ENCODE results near the gene SPATS2. TPM values are rescaled to one million over a fixed set of nuclear protein-coding genes. Genes with fewer than 3 reads are reported as not detected.

The SPATS2 gene
- total RNA-seq, 1 donor from 2014 or later = 49.5 TPM

DNA sequence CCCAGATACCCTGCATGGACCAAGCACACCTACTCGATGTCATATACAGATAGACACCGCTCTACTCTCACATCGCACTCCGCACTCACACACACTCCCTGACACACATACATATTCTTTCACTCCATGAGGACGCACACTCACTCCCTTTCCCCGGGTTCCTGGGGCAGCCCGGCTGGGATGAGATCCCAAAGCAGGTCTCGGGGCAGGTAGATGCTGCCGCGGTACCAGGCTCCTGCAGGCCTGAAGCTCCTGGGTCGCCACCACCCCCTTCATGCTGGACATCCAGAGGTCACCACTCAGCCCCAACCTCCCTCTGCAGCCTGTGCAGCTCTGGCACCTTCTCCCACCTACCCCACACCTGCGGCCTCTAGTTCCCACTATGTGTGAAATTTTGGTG is 32.6 kb upstream of the SPATS2 start:
- H3K27me3 ChIP-seq = peaks cover 79% of the 10 kb centered on the region

GRCh38 chr12:49335118-49335954 is 31.9 kb upstream of the SPATS2 start:
- peaks cover 16% of the 10 kb centered on the region for H3K4me1 ChIP-seq
- no peaks in the 10 kb centered on the region for H3K9me3 ChIP-seq (ENCODE audit: low read depth)
- Mint-ChIP-seq H3K4me3 (peak overlapping the region; percentile 58), H3K9me3 (peaks cover 6% of the 10 kb centered on the region), H3K36me3 (peaks cover 8% of the 10 kb centered on the region), H3K27ac (no peak overlapping the region), H3K4me1 (peaks cover 37% of the 10 kb centered on the region), H3K27me3 (ENCODE audit: insufficient read depth, low read depth) (peaks cover 67% of the 10 kb centered on the region)
- H3K4me3 ChIP-seq = no peak overlapping the region
- no peaks in the 10 kb centered on the region for H3K36me3 ChIP-seq
- H3F3A ChIP-seq (ENCODE audit: low read depth) = peaks cover 41% of the 10 kb centered on the region
- no peak overlapping the region for H2AFZ ChIP-seq (replicated peaks)
- H3K79me2 ChIP-seq (ENCODE audit: low read depth) = no peaks in the 10 kb centered on the region
- H3K4me2 ChIP-seq = no peak overlapping the region
- TF ChIP-seq EZH2phosphoT487 (IDR thresholded peaks at IDR 0.05) (no peak), CTCF (IDR thresholded peaks at IDR 0.05) (no peak), EZH2 (IDR thresholded peaks at IDR 0.05) (no peak)
- peaks cover 12% of the 10 kb centered on the region for H4K20me1 ChIP-seq (ENCODE audit: low read depth)
- H3K27me3 ChIP-seq = peaks cover 86% of the 10 kb centered on the region
- no peak for DNase-seq (ENCODE audit: low spot score)
- no peak overlapping the region for H3K27ac ChIP-seq
- H3K9ac ChIP-seq = no peak overlapping the region

More for the DNA sequence above, 32.6 kb upstream of the SPATS2 start:
- Histone ChIP-seq H3K79me2 (ENCODE audit: low read depth) (no peaks in the 10 kb centered on the region), H3K27ac (no peak overlapping the region), H3F3A (ENCODE audit: low read depth) (peaks cover 41% of the 10 kb centered on the region), H3K36me3 (no peaks in the 10 kb centered on the region), H3K9me3 (ENCODE audit: low read depth) (no peaks in the 10 kb centered on the region), H2AFZ (replicated peaks) (no peak overlapping the region), H3K9ac (no peak overlapping the region), H3K4me3 (no peak overlapping the region), H4K20me1 (ENCODE audit: low read depth) (peaks cover 12% of the 10 kb centered on the region), H3K4me1 (peaks cover 16% of the 10 kb centered on the region), H3K4me2 (no peak overlapping the region)
- Mint-ChIP-seq H3K27me3 (ENCODE audit: insufficient read depth, low read depth) (peaks cover 60% of the 10 kb centered on the region), H3K27ac (peak overlapping the region; percentile 21), H3K4me3 (no peak overlapping the region), H3K9me3 (peaks cover 6% of the 10 kb centered on the region), H3K4me1 (peaks cover 30% of the 10 kb centered on the region), H3K36me3 (peaks cover 10% of the 10 kb centered on the region)
- TF ChIP-seq EZH2 (IDR thresholded peaks at IDR 0.05) (no peak), CTCF (IDR thresholded peaks at IDR 0.05) (no peak), EZH2phosphoT487 (IDR thresholded peaks at IDR 0.05) (no peak)
- no peak for DNase-seq (ENCODE audit: low spot score)

DNA sequence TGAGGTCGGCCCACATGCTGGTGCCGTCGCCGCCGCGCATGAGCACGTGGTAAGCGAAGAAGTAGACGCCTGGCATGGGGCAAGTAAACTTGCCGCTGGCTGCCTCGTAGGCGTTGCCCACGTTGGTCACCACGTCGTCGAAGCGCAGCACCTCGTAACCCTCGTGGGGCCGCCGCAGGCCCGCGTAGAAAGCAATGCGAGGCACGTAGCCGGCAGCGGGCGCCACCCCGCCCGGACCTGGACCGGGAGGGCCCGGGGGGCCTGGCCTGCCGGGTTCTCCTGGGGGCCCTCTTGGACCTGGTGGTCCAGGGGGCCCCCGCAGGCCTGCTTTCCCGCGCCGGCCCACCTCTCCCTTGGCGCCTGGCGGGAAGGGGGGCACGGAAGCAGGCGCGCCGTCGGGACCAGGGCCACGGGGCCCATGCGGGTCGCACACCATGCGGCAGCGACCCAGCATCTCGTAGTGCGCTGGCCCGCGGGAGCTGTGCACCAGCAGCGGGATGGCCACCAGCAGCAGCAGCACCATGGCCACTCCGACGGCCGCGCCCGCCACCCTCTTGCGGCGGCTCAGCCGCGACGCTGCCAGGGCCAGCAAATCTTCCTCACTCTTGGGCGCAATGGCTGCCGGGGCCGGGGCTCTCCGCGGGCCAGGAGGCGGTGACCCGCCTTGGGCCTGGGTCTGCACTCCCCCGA is 31.2 kb upstream of the SPATS2 start:
- peak overlapping the region; percentile 86 for H3K4me2 ChIP-seq
- H4K20me1 ChIP-seq (ENCODE audit: low read depth) = peaks cover 9% of the 10 kb centered on the region
- peaks cover 44% of the 10 kb centered on the region for H3K4me1 Mint-ChIP-seq
- peak overlapping the region; percentile 58 for H2AFZ ChIP-seq (replicated peaks)
- H3K27ac ChIP-seq = no peak overlapping the region
- H3K27ac Mint-ChIP-seq = no peak overlapping the region
- peak; percentile 29 for DNase-seq (ENCODE audit: low spot score)
- H3K4me3 Mint-ChIP-seq = no peak overlapping the region
- peaks cover 42% of the 10 kb centered on the region for H3F3A ChIP-seq (ENCODE audit: low read depth)
- H3K4me3 ChIP-seq = peak overlapping the region; percentile 40
- H3K9me3 ChIP-seq (ENCODE audit: low read depth) = no peaks in the 10 kb centered on the region
- H3K9ac ChIP-seq = no peak overlapping the region
- H3K36me3 Mint-ChIP-seq = peaks cover 8% of the 10 kb centered on the region
- peaks cover 93% of the 10 kb centered on the region for H3K27me3 ChIP-seq
- H3K4me1 ChIP-seq = peaks cover 22% of the 10 kb centered on the region
- no peaks in the 10 kb centered on the region for H3K79me2 ChIP-seq (ENCODE audit: low read depth)
- H3K9me3 Mint-ChIP-seq = peaks cover 6% of the 10 kb centered on the region
- H3K27me3 Mint-ChIP-seq (ENCODE audit: insufficient read depth, low read depth) = peaks cover 74% of the 10 kb centered on the region
- H3K36me3 ChIP-seq = no peaks in the 10 kb centered on the region
- TF ChIP-seq EZH2 (IDR thresholded peaks at IDR 0.05) (peak; percentile 97), CTCF (IDR thresholded peaks at IDR 0.05) (no peak), EZH2phosphoT487 (IDR thresholded peaks at IDR 0.05) (peak; percentile 95)
